Activated T-cell treated with anti-CD3 and anti-CD28 coated beads for 4 hours (primary cell): ENCODE measurements around the gene CREB5.

Experiments
- DNase-seq: peaks from one replicate; pipeline ENCODE4 v3.0.0-alpha.2; 2020

The CREB5 gene

DNA sequence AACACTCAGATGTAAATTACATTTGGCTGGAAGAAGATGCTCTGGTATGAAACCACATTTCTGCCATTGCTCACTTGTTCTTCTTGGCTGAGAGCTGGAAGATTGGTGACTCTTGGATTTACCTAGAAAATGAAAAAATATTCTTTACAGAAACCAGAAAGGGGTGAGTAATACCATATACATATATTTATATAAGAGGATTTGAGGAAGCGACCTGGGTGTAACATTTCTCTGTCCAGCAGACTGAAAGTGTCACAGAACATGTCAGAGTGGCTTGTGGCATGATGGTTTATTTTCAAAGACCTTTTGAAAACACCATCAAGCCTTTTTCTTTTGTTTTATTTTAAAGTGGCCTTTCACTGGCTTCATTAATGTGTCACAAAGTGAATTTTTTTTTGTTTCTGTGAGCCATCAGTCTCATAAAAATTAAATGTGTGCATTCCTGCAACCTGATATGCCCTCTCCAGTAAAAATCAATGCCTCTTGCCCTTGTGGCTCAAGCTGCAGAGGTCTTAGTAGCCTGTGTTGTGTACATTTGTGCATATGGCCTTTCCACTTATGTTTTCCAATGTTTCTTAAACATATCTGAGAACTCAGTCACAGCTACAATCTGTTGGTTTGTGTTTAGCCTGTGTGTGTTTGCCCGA lies 23.5 kb downstream of the CREB5 start:
- no peak for DNase-seq

DNA sequence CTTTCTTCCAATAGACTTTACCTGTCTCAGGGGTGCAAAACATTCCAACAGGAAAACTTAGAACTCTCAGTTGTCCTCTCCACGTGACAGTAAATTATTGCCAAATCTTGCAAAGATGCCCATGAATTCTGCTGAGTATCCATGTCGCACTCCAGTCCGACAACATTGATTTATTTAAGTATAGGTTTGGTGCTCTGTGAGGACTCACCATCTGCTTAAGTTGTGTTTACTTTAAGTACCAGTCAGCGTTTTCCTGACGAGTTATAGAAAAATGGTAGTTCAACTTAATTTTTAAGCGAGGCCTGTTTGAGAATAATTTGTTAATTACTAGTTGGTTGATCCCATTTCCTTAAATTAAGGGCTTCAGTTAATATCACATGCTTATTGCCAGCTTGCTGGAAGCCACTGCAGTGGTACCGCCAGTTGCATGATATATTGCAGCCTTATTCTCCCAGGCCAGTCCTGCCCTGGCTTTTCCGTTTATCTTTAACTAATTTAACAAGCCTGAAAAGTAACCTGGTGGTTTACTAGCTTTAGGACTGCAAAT lies 27.8 kb downstream of the CREB5 start:
- DNase-seq, result no peak

DNA sequence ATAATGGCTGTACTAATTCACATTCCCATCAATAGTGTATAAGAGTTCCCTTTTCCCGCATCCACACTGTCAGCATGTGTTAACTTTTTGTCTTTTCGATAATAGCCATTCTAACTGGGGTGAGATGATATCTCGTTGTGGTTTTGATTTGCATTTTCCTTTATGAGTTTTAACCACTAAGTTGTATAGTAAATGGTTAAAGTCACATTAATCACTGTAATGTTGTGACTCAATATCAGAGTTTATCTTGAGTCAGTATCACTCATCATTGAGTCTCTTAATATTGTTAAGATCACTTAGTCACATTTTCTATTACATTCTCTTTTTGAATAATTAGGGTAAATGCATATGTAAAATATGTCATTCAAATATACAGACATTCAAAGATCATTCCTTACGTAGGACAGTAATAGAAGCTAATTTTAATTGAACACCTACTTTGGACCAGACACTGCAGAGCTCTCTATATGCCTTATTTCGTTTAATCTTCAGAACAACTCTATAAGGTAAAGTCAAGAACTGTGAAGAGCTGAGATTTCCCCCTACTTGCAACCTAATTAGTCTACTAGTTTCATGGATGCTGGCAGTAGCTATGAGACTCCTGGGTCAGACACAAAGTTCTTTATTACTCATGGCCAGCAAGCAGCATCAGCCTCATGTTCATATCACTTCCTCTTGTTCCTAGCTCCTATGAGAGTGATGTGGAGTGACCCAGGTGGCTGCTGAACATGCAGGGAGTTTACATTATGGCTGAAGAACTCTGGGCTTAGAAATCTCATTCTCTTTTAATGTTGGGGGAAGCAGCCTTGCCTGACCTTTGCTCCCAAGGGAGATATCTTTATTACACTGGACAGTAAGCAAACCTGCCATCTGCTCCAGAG lies 30.5 kb downstream of the CREB5 start:
- no peak for DNase-seq

DNA sequence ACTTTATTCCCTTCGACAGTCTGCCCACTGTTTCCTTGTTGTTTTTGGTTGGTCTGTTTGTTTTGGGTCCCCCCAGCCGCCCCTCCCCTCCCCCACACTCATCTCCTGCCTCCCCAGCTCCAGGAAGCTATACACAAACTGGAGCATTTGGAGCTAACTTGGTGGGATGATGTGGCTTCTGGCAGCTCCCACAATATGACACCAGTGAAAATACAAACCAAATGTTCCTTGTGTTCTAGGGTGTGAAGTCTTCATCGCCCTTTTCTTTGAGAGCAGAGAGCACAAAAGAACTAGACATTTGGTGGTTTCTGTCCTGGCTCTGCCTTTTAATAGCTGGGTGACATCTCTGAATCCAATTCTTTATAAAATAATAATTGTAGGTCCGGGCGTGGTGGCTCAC lies 33.8 kb downstream of the CREB5 start:
- DNase-seq, result no peak

DNA sequence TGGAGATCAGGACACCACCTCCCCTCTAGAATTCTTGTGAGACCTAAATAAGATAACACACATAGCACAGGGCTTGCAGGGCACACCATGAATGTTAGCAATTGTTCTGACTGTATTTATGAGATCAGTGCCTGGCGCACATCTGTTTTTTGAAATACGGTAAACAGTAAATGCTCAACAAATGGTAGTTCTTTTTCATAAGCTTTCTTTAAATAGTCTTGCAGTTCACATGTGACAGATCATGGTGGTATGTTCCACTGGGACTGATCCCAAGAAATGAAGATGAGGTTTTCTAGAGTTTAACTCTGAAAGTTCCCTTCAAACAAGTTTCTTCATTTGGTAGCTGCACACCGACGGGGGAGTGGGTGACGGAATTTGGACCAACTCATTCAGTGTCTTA lies 34.8 kb downstream of the CREB5 start:
- no peak for DNase-seq

DNA sequence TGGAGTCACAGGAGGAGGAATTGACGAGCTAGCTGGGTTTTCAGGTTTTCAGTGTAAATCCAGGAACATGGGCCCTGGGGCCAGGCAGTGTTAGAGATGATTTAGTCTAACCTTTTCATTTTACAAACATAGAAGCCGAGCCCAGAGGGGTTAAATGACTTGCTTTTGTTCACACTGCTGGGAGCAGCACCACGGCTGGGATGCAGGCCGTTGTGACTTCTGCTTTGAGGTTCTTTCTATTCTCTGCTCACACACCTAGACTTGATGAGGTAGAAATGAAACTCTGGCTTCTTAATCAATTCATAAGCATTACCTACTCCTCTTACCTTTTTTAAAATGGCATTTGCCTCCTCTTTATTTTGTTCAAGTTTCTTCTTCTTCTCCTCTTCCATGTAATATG lies 36.4 kb downstream of the CREB5 start:
- no peak for DNase-seq

DNA sequence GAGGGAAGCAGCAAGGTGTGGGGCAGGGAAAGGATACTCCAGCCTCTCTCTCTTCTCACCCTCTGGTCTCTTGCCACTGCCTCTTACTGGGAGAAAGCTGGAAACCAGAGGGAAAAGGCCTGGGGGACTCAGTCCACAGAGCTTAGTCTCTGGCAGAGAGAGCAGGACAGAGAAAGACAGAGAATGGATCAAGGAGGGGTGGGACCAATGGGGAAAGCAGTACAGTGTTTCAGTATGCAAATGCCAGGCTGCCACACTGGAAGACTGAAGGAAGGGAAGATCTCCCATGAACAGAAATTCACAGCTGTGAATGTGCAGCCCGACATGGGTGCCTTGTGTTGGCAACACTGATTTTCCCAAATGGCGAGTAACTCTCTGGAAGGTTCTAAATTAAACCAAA lies 40.4 kb downstream of the CREB5 start:
- no peak for DNase-seq

DNA sequence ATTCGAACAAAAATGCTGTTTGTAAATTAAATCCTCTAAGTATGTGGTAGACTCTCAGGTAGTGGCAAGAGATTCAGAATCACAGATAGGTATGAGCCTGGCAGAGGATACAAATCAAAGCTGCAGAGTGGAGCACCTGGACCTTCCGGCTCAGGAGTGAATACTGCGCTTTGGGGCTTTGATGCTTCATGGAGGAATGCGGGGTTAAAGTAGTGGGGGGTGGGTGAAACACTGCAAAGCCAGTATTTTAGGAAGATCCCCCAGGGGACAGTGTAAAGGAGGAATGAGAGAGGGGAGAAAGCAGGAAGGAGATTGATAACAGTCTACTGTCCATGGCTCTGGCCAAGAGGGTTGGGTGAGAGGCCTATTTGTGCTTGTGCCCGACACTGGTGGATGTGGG lies 43.2 kb downstream of the CREB5 start:
- no peak for DNase-seq

DNA sequence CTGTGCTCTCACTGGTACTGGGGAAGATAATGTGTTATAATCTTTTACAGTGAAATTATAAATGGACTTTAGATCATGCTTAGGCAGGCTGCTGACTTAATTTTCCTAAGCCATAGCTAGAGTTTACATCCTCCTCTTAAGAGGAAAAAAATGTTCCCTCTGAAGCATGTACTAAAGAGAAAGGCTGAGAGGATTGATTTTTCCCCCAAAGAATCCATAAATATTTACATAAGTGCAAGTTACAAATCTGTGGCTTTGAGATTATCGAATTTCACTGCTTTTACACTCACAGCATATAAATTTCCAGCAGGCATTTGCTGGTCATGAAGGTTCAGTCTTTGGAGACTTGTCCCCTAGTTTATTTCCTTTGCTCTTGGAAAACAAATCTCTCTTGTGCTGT lies 43.7 kb downstream of the CREB5 start:
- DNase-seq, result no peak

DNA sequence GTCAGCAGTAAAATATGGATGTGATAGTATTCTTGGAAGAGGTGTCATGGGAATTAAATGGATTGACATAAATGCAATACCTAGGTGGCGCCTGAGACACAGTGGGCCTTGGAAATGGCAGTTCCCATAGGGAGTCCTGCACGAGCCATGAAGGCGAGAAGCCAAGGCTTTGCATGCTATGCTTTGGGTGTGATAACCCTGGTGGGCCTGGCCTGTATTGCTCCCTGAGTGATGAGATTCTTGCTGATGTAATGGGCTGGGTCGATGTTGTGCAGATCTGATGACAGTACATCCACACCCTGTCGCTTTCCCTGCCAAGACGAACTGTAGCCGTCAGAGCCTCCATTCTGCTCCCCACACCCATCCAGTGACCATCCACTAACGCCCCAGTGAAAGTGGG lies 46.4 kb downstream of the CREB5 start:
- no peak for DNase-seq

DNA sequence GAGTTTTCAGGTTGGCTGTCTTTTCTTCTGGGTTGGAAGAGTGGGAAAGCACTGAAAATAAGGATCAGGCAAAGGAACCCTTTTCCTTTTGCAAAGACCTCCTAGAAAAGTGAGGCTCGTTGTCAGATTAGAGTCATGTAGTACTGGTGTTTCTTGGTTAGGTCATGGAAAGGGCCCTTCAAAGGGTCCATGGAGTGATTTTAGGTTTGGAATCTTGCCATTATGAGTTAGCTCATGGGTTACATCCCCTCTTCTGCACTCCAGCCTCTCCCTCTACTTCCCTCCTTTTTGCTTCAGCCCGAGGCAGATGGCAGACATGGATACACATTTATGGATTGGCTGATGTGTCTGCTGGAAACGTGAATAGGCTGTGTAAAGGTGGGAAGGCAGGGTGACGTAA lies 47.0 kb downstream of the CREB5 start:
- no peak for DNase-seq

DNA sequence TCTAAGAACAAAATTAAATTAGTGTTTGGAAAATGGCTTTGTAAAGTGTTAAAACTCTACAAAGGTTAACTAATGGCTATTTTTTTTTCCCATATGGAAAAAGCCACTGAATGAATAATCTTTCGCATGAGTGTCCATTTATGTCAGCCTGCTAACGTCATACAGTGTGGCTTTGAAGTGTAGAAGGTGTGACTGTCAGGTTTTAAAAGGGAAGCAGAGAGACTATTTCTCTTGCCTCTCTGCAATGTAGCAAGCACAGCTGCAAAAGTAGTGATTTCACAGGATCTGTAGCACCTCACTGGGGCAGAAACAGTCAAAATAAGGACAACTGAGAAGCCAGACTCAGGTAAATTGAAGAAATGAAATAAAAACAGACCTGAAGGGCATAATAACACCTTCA lies 53.4 kb downstream of the CREB5 start:
- DNase-seq, result no peak

DNA sequence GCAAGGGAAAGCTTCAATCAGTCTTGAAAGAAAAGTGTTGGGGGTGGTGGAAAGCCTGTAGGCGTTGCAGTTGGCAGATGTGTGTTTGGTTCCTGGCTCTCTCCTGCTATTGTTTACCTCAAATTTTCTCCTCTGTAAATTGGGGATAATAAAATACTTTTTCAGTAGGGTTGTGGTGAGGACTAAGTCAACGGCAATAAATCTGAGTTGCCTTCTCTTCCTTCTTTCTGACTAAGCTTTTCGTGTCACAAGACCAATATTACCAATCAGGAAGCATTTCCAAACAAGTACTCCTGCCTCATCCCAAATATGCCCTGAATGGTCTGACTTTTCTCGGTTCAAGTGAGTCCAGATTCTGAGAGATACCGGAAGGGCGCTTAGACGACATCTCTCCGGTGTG lies 54.0 kb downstream of the CREB5 start:
- no peak for DNase-seq

DNA sequence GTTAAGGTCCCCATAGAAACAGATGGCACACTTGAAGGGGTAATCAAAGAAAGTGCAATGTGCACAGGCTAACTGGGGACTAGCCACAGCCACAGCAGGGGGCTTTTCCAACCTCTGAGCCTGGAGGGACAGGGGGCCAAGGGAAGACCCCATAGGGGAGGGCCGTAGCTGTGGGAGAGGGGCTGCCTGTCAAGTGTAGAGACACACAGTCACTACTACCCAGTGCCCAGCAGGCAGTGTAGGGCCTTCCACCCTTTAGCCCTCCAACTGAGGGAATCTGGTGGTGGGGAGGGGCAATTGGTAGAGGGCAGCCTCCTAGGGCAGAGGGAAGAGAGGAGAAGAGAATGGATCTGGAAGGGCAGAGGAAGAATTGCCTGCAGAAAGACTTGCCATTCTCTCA lies 54.6 kb downstream of the CREB5 start:
- no peak for DNase-seq

DNA sequence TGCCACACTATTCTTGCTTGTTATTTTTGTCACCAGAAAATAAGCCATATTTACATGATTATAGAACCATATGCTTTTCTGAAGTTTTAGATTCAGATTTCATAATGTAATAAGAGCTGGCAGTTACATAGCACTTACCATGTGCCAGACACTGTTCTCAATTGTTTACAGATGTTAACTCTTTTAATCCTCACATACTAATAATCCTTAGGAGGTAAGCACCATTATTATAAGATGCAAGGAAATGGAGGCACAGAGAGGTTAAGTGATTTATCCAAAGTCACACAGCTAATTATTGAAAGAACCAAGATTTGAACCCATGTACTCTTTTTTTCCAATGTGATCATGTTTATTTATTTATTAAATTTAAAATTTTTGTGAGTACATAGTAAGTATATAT lies 57.2 kb downstream of the CREB5 start:
- DNase-seq, result no peak

DNA sequence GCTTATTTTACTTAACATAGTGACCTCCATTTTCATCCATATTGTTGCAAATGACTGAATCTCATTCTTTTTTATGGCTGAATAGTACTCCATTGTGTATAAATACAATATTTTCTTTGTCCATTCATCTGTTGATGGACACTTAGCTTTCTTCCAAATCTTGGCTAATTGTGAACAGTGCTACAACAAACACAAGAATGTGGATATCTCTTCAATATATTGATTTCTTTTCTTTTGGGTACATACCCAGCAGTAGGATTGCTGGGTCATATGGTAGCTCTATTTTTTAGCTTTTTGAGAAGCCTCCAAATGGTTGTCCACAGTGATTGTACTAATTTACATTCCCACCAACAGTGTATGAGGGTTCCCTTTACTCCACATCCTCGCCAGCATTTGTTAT lies 58.0 kb downstream of the CREB5 start:
- DNase-seq, result no peak

DNA sequence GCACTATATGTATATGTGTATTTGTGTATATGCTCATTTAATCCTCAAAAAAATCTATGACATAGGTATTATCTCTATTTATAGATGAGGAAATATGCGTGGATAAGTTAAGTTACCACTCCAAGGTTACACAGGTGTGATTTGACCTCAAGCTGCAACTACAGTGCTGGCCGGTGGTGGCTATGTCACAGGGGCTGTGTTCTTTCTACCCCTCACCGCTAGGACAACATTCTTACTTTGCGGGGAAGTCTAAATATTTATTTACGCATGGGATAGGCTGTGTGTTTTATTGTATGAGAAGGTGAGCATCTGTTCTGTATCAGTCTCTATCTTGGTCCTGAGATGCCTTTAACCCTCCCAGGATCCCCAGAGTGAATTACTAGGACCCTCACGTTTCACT lies 60.0 kb downstream of the CREB5 start:
- no peak for DNase-seq

DNA sequence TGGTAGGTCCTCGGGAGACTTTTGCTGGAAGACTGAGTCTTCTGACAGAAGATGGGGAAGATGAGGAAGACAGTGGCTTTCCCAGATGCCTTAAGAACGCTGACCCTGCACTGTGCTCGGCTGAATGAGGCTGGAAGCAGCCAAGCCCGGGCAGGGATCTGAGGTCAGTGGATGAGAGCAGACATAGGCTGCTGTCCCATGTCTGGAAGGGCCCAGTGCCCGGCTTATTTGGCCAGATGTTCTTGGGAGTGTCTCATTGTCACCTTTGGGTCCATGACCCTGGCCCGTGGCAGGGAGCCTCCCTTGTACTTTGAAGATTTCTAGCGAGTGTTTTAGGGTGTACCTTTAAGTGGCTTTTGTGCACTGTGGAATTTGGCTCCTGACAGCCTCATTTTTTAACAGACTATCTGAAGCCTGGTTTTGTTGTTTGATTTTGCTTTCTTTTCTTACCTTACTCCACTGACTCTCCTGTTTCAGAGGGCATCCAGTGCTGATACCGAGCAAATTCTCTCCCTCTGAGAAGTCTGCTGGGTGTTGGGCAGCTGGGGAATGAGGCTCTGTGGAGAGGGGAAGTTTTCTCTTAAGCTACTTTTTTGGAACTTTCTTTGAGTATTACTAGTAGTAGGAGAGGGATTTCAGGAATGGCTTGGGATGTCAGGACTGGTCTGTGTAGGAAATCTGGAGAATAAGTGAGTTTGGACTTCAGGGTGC lies 61.4 kb downstream of the CREB5 start:
- DNase-seq, result no peak

DNA sequence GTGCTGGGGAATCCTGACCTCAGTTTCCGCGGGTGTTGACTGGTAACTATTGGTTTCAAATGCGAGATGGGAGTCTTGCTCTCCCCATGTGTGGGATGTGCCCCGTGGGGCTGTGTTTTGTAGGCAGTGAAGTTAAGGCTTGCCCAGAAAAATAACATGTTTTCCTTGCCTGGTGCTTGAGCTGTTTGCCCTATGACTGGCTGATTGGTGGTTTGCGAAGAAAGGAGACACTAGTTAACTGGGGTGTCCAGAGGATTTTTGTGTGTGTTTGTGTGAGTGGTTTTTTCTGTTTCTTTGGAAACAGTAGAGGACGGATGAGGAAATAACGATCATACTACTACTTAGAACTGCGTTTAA lies 61.9 kb downstream of the CREB5 start:
- DNase-seq, result no peak

DNA sequence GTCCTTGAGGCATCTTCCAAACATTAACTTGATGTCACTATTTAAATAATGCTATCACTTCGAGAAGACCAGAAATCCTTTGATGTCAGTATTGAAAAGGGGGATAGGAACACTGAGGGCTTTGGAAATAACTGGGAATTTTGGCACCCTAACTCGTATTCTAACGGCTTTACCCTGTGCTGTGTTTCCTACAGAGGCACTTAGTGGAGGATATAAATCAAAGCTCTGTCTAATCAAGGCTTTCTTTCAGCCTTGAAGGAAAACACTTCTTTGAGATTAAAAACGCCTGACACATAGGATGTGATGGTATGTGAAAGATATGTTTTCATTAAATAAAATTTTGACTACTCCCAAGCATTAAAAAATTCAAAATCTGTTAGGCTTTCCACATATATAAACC lies 62.3 kb downstream of the CREB5 start:
- DNase-seq, result no peak

DNA sequence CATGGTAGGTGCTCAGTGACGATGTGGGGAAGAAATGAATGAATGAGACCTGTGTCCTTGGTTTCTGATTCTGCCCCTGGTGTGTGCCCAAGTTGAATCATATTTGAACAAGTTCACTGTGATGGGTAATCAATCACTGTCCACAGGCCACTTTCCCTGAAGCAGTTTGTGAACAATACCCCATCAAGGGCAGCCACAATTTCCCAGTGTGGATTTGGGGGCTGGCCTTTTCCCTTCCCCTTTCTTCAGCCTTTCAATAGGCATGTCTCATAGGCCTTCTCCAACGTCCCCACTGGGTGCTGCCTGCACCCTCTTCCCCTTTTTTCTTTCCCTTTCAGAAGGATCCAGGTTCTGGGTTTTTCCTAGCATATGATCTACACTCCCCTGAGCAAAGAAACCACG lies 64.7 kb downstream of the CREB5 start:
- DNase-seq, result no peak

DNA sequence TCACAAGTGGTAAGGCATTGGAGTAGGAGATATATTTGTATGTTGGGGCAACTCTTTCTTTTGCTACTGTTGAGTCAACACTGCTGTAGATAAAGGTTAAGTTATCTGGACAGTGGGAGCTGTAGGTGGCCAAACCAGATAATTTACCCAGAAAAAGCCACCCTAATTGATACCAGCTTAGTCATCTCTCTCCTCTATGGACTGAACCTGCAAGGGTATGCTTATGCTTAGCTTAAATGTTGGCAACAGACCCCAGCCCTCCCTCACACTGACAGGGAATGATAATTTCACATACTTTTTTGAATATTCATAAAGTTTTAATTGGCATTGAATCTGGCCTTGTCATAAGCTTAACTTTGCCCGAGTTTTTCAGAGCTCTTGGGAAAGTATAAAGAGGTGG lies 66.3 kb downstream of the CREB5 start:
- no peak for DNase-seq

DNA sequence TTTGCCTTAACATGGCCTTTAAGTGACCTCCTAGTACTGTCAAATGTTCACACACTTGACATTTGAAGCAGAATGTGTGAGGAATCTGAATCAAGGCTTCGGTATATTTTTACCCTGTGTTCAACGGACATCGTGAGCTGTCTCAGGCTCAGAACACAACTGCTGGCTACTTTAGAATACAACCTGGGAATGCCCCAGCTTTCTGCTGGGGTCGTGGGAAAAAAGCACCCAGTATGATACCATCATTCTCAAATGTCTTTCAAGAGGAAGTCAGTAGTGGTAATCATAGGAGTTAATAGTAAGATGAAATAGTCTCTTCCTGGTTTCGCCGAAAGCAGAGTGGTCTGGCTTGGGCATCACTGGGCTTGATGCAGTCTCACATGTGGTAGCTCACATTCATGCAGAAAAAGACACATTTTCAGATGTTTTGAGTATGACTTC lies 67.2 kb downstream of the CREB5 start:
- no peak for DNase-seq

DNA sequence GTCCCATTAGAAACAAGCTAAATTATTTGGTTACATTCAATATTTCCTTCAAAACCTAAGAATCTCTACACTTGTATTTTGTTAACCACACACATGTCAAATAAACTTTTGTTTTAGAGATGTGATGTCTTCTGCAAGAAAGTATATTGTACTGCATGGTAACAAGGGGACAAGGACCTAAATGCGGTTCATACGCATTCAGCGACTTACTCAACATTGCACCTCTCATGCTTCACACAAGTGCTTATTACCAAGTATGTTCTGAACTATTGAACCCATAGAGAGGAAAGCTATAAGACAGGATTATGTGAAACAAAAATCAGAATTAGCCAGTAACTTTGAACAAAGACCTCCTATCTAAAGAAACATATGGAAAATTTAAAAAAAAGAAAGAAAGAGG lies 68.3 kb downstream of the CREB5 start:
- DNase-seq, result no peak
